Endothelial cell of umbilical vein (primary cell): ENCODE measurements around the gene DNAJC27. TPM values are rescaled to one million over a fixed set of nuclear protein-coding genes. Genes with fewer than 3 reads are reported as not detected.

Experiments used
- BruUV-seq: library from RNA; stranded (reverse); fragments of 400-500 nt; replicated peaks from 2 replicates; lab custom pipeline; 2021; lab: Mats Ljungman, UMichigan
- CTCF ChIA-PET: fragments of 300-600, 350-600 bp; sonication (Branson Sonifier 250); formaldehyde crosslinking; loops from one replicate; lab custom pipeline; 2021; ENCODE audit warnings: antibody characterized with exemption, inconsistent platforms; lab: Charles Lee
- POLR2A ChIA-PET: fragments of 300-600, 350-600 bp; sonication (Branson Sonifier 250); formaldehyde crosslinking; loops from one replicate; lab custom pipeline; 2021; ENCODE audit warnings: antibody characterized with exemption, inconsistent platforms; lab: Charles Lee
- DNase-seq: peaks from one replicate; pipeline ENCODE4 v3.0.0-alpha.2; 2011; ENCODE audit warnings: low read depth, low spot score
- FAIRE-seq: peaks from 2 replicates; lab custom pipeline; 2011; peaks lifted over from hg19 to GRCh38; lab: Jason Lieb, UNC
- H2AFZ ChIP-seq: 2 replicates; pipeline ENCODE4 v1.6.0; 2012; ENCODE audit warnings: low read depth, low read length, control low read depth, inconsistent platforms
- H3K27ac ChIP-seq: 2 replicates; pipeline ENCODE4 v1.5.1; 2011; ENCODE audit warnings: low read depth, mild to moderate bottlenecking, control low read depth, low read length, moderate library complexity; ENCODE audit not compliant: insufficient read depth
- H3K27me3 ChIP-seq, 2 experiments: 2 replicates each; pipeline versions ENCODE4 v1.6.0 to v1.6.1; 2011; ENCODE audit warnings: low read length in 2 of 2, mixed read lengths in 1 of 2; ENCODE audit not compliant: control insufficient read depth in 2 of 2, insufficient read depth in 2 of 2
- H3K36me3 ChIP-seq, 2 experiments: 2 replicates in 1 of 2; 3 replicates in 1 of 2; pipeline ENCODE4 v1.5.1; 2011; ENCODE audit warnings: low read length in 2 of 2, mild to moderate bottlenecking in 1 of 2, moderate library complexity in 1 of 2; ENCODE audit not compliant: control insufficient read depth in 2 of 2, insufficient read depth in 2 of 2; ENCODE audit errors: extremely low read depth in 1 of 2
- H3K4me1 ChIP-seq: 3 replicates; pipeline ENCODE4 v1.5.1; 2011; ENCODE audit warnings: mild to moderate bottlenecking, low read length; ENCODE audit not compliant: control insufficient read depth, insufficient read depth; ENCODE audit errors: extremely low read depth
- H3K4me2 ChIP-seq: 2 replicates; pipeline ENCODE4 v1.6.1; 2011; ENCODE audit warnings: low read length, control low read depth, mixed read lengths; ENCODE audit not compliant: insufficient read depth
- H3K4me3 ChIP-seq, 3 experiments: fragments of 200-600 bp in 1 of 3; sonication (generic), shearing (Covaris generic) in 1 of 3; replicated peaks in 1 of 3; 2 replicates each; pipeline ENCODE4 v1.5.1; 2011 to 2016; ENCODE audit warnings: control low read depth in 3 of 3, low read length in 3 of 3, mild to moderate bottlenecking in 2 of 3, inconsistent platforms in 1 of 3, low read depth in 1 of 3, moderate library complexity in 1 of 3; ENCODE audit not compliant: insufficient read depth in 1 of 3
- H3K79me2 ChIP-seq: 2 replicates; pipeline ENCODE4 v1.6.0; 2012; ENCODE audit warnings: low read length, inconsistent platforms; ENCODE audit not compliant: control insufficient read depth, insufficient read depth
- H3K9ac ChIP-seq: replicated peaks from 2 replicates; pipeline ENCODE3; 2011; ENCODE audit warnings: low read length, control low read depth; ENCODE audit not compliant: insufficient read depth; ENCODE audit errors: extremely low read depth
- H3K9me1 ChIP-seq: replicated peaks from 3 replicates; pipeline ENCODE4 v1.6.0; 2011; ENCODE audit warnings: mild to moderate bottlenecking, low read length; ENCODE audit not compliant: control insufficient read depth, insufficient read depth; ENCODE audit errors: extremely low read depth
- H3K9me3 ChIP-seq: replicated peaks from 2 replicates; pipeline ENCODE4 v1.5.1; 2012; ENCODE audit warnings: low read length, inconsistent platforms; ENCODE audit not compliant: control insufficient read depth, insufficient read depth
- H4K20me1 ChIP-seq: replicated peaks from 2 replicates; pipeline ENCODE3; 2011; ENCODE audit warnings: mild to moderate bottlenecking, low read length; ENCODE audit not compliant: control insufficient read depth, insufficient read depth; ENCODE audit errors: extremely low read depth
- EZH2 ChIP-seq: IDR thresholded peaks from 2 replicates; pipeline ENCODE4 v1.6.1; 2012; ENCODE audit warnings: borderline replicate concordance, low read depth, mild to moderate bottlenecking, moderate library complexity, low read length, inconsistent platforms; ENCODE audit not compliant: severe bottlenecking
- FOS ChIP-seq: IDR thresholded peaks from 2 replicates; pipeline ENCODE4 v1.6.1; 2011; ENCODE audit warnings: mild to moderate bottlenecking, low read length, moderate library complexity, borderline replicate concordance; ENCODE audit not compliant: insufficient read depth
- GATA2 ChIP-seq: IDR thresholded peaks from 2 replicates; pipeline ENCODE4 v1.7.0; 2011; ENCODE audit warnings: low read depth, mild to moderate bottlenecking, moderate library complexity, mixed read lengths, low read length; ENCODE audit not compliant: insufficient read length, insufficient read depth
- JUN ChIP-seq: IDR thresholded peaks from 2 replicates; pipeline ENCODE4 v1.6.1; 2011; ENCODE audit warnings: borderline replicate concordance, low read depth; ENCODE audit not compliant: insufficient read length, insufficient read depth
- MYC ChIP-seq: IDR thresholded peaks from one replicate; pipeline ENCODE4 v1.6.1; 2011; ENCODE audit warnings: mild to moderate bottlenecking, low read depth, low read length
- POLR2A ChIP-seq: IDR thresholded peaks from 2 replicates; pipeline ENCODE4 v1.6.1; 2012; ENCODE audit warnings: low read depth, mild to moderate bottlenecking, control low read depth, low read length
- POLR2AphosphoS5 ChIP-seq: IDR thresholded peaks from 2 replicates; pipeline ENCODE4 v1.6.1; 2012; ENCODE audit warnings: low read depth, mild to moderate bottlenecking, control low read depth, low read length, moderate library complexity; ENCODE audit not compliant: insufficient read depth
- dilution Hi-C: fragments of 300-500 bp; cut with MboI; formaldehyde crosslinking; loops from one replicate; pipeline ENCODE4 v1.15.0; 2019; ENCODE audit warnings: low sequenced_read_pairs; ENCODE audit not compliant: extremely low pct_ligation_motif_present
- intact Hi-C: fragments of 100-400 bp; cut with micrococcal nuclease; formaldehyde crosslinking; loops from one replicate; pipeline ENCODE4 v1.10.0; 2022
- polyA plus RNA-seq, 4 experiments: library from polyadenylated mRNA; depleted of rRNA in 3 of 4; stranded (reverse) in 3 of 4; unstranded in 1 of 4; fragments of >200 nt; gene quantifications; 2 replicates each; pipeline versions ENCODE4 v1.2.1 to v1.2.3, GENCODE V29; 2011 to 2012; ENCODE audit warnings: missing spikeins in 1 of 4
- total RNA-seq: library from RNA; stranded (reverse); gene quantifications from 2 replicates; pipeline ENCODE4 v1.2.3, GENCODE V29; 2021
- TF ChIP-seq, protein P1 (sequence below): IDR thresholded peaks from 2 replicates; pipeline ENCODE4 v1.6.1; 2011; ENCODE audit not compliant: insufficient read depth, insufficient read length
- TF ChIP-seq, protein P2 (sequence below), 2 donors: IDR thresholded peaks; 1 replicate in 1 of 2; 2 replicates in 1 of 2; pipeline ENCODE4 v1.5.1; 2011; ENCODE audit warnings: low read length in 2 of 2, mild to moderate bottlenecking in 2 of 2, moderate library complexity in 2 of 2, control low read depth in 1 of 2, inconsistent platforms in 1 of 2, low read depth in 1 of 2; ENCODE audit not compliant: insufficient read depth in 1 of 2; ENCODE audit errors: extremely low read depth in 1 of 2

The DNAJC27 gene
- total and polyA plus RNA-seq, 2 donors (not counting 3 experiments of a cell fraction or from before 2014, with no cell fraction given), result 1.3 to 3.2 TPM

DNA sequence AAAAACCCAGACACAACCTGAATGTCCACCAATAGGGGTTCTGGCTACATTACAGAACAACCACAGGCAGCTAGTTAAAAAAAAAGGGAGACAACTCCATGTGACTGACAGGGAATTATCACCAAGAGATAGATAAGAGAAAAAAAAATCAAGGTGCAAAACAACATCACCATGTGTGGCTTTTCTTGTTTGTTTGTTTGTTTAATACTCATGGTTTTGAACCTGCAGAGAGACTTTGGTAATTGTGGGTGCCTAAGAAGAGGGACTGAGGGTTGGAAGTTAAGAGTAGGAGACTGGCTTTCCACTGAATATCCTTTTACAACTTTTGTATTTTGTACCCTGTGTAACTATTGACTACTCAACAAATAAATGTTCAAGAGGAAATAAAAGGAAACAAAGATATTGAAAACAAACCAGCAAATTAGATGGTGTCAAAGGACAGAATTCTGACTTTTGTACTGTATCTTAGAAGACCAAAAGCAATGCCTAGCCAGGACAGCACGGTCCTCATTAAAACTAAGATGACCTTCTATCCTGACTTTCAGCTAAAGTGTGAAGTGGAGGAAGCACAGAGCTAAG is 22.5 kb upstream of the DNAJC27 start:
- no peak for FAIRE-seq
- BruUV-seq, result no TSS peak
- Histone ChIP-seq H3K9ac (no peak overlapping the region), H3K9me1 (no peaks in the 10 kb centered on the region), H3K36me3 (no peaks in the 10 kb centered on the region), H3K4me2 (no peak overlapping the region), H3K4me3 (no peak overlapping the region), H3K27me3 (peaks cover 3 to 6% of the 10 kb centered on the region in 2 experiments), H3K9me3 (no peaks in the 10 kb centered on the region), H4K20me1 (no peaks in the 10 kb centered on the region), H3K79me2 (no peaks in the 10 kb centered on the region), H2AFZ (no peak overlapping the region), H3K4me1 (no peaks in the 10 kb centered on the region), H3K27ac (no peak overlapping the region)
- DNase-seq, result no peak
- TF ChIP-seq, protein P1, sequence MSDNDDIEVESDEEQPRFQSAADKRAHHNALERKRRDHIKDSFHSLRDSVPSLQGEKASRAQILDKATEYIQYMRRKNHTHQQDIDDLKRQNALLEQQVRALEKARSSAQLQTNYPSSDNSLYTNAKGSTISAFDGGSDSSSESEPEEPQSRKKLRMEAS, result no peak
- TF ChIP-seq MYC (no peak), JUN (no peak), EZH2 (no peak), POLR2AphosphoS5 (no peak), FOS (no peak), POLR2A (no peak), GATA2 (no peak)
- TF ChIP-seq, protein P2, sequence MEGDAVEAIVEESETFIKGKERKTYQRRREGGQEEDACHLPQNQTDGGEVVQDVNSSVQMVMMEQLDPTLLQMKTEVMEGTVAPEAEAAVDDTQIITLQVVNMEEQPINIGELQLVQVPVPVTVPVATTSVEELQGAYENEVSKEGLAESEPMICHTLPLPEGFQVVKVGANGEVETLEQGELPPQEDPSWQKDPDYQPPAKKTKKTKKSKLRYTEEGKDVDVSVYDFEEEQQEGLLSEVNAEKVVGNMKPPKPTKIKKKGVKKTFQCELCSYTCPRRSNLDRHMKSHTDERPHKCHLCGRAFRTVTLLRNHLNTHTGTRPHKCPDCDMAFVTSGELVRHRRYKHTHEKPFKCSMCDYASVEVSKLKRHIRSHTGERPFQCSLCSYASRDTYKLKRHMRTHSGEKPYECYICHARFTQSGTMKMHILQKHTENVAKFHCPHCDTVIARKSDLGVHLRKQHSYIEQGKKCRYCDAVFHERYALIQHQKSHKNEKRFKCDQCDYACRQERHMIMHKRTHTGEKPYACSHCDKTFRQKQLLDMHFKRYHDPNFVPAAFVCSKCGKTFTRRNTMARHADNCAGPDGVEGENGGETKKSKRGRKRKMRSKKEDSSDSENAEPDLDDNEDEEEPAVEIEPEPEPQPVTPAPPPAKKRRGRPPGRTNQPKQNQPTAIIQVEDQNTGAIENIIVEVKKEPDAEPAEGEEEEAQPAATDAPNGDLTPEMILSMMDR (IDR thresholded peaks at IDR 0.05; ENCODE audit: extremely low read depth in 1 of 2, insufficient read depth in 1 of 2, low read depth in 1 of 2, low read length in 2 of 2), result no peak
- CTCF ChIA-PET, result interaction anchor here (1.8 to 2.4 kb wide), 2 partner anchors 19 to 135 kb away, joined by 5 to 9 read pairs; no protein-coding TSS in a partner anchor
- intact Hi-C loops (no loop called here), dilution Hi-C loops (no loop called here)
- POLR2A ChIA-PET, result no interaction called here
